Esophagus muscularis mucosa (tissue), 4 donors: ENCODE results near the gene ERH.

Experiments
- CTCF ChIP-seq, 3 experiments: fragments of 200-600 bp in 2 of 3; fragments of 450-650 bp in 1 of 3; sonication (generic) in 2 of 3; IDR thresholded peaks; one replicate each; pipeline ENCODE4 v1.5.1; 2017 to 2019; ENCODE audit warnings: antibody characterized with exemption in 3 of 3, mild to moderate bottlenecking in 2 of 3, moderate library complexity in 1 of 3
- EP300 ChIP-seq: sonication (generic); formaldehyde crosslinking; IDR thresholded peaks from one replicate; pipeline ENCODE4 v1.6.1; 2017; ENCODE audit warnings: antibody characterized with exemption
- POLR2A ChIP-seq: fragments of 450-650 bp; IDR thresholded peaks from one replicate; pipeline ENCODE4 v1.6.1; 2017; ENCODE audit warnings: antibody characterized with exemption, moderate library complexity, mild to moderate bottlenecking, low read depth
- POLR2AphosphoS5 ChIP-seq, 2 donors: sonication (generic); formaldehyde crosslinking; IDR thresholded peaks; one replicate each; pipeline ENCODE4 v1.6.1; 2017; ENCODE audit warnings: antibody characterized with exemption in 2 of 2

- TF ChIP-seq CTCF (IDR thresholded peaks at IDR 0.05) (no peak), EP300 (no peak), POLR2AphosphoS5 (IDR thresholded peaks at IDR 0.05) (no peak), POLR2A (no peak)
Observed at GRCh38 chr14:69400154-69400553, 2.1 kb upstream of the ERH start.
